HuH-7.5 (cell line): ENCODE measurements around the gene KIF3B.
"Not testable (repeated sequence)": the region's sequence is repeated elsewhere in the genome, so short reads cannot be mapped to it uniquely, and the experiment has no call there.

Experiments
- DNase-seq: peaks from one replicate; pipeline ENCODE4 v3.0.0; 2011; ENCODE audit warnings: low spot score

Gene KIF3B

DNA sequence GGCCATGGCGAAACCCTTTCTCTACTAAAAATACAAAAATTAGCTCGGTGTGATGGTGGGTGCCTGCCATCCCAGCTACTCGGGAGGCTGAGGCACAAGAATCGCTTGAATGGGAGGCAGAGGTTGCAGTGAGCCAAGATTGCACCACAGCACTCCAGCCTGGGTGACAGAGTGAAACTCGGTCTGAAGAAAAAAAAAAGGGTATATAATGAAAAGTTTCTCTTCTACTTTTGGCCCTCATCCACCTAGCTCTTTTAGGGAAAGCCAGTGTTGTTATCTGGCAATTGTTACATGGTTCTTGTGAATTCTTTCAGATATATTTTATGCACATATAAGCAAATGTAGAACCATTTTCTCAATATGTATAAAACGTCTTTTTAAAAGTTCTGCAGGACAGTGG lies 19.0 kb downstream of the KIF3B start:
- no peak for DNase-seq

DNA sequence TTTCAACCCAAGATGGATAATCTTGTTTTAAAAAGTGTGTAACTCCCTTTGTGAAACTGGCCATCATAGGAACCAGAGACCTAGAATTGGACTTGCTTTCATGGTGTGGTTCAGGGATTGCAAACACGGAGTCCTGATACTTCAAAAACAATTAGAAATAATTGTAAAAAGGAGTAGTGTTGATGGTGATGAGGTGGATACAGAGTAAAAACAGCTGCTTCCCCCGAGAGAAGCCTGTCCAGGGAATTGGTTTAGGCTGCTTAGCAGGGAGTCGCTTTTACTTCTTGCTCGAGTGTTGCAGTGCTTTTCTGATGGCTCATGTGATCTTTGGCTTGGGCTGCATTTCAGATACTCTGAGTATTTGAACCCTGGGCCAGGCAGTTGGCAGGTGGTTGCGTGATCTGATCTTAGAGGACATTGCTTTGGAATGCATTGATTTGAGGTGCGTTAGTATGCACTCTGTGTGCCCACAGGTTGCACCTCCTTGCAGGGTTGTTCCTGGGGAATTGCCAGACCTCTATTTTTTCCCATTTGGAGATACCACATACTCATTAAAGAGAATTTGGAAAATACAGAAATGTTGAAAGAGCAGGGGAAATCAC lies 19.5 kb downstream of the KIF3B start:
- no peak for DNase-seq

DNA sequence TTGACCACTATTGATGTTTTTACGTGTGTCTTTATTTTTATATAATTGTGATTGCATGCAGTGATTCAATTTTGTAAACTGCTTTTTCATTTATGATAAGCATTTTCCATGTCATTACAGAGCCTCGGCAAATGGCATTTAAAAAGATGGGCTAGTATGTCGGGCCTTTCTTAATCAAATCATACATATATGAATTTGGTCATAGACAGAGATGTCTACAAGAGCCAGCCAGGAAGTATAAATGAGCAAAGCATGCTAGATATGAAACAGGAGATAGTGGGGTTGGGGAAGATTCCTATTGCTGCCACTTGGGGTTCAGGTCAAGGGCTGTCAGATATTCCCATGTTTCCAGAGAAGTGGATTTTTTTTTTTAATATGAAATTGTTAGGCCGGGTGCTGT lies 20.0 kb downstream of the KIF3B start:
- DNase-seq: no peak

DNA sequence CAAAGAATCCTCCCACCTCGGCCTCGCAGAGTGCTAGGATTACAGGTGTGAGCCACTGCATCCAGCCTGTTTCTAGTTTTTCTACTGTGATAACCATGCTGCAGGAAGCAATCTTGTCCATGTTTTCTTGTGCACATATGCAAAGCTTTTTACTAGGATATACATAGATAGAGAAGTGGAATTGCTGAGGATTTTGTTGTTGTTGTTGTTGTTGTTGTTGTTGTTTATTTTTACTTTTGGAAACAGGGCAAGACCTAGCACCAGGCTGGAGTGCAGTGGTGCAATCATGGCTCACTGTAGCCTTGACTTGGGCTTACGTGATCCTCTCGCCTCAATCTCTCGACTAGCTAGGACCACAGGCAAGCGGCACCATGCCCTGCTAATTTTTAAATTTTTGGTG lies 23.2 kb downstream of the KIF3B start:
- no peak for DNase-seq

DNA sequence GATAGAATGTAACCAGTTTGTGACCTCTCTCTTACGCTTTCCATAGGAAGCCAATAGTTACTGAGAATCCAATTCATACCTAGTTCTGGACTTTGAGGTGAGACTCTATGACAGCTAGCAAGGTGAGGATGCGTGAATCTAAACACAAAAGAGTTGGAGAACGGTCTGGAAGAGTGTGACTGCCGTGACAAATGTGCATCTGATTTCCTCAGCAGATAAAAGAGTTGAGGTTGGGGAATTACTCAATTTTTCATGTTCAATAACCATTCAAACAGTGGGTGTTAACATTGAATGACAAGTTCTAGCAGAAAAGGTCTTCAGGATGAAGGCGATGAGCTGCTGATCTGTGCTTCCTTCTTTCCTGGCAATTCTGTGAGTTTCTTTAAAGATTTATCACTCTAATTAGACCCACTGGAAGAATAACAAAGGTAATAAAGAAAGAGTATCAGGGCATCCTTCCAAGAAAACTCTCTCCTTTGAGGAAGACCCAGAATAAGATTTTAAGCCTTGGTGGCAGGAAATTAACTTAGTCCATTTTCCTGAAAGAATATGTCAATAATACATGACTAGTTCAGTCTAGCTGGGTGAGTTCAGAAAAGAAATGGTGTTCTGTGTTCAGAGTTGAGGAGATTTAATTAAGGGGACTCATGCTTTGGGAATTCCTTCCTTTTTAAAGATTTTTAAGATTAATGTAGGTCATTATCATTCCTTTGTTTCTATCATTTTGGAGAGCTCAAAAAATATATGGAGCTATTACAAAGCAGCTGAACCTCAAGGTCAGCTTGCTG lies 24.5 kb downstream of the KIF3B start:
- DNase-seq: no peak

DNA sequence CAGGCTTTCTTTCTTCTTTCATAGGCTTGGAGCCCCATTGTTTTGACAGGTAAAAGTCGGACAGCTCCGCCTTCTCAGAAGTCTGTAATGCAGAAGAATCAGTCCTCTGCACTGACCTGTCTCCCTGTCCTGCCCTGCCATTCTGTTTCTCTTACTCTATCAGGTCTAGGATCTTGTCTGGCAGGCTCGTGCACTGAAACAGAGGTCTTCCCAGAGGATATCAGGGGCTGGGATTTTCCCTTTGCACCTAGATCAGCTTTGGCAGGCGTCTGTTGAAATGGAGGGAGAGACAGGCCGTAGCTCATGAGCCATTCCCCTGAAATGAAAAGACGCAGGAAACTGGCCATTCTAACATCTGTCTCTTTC lies 25.0 kb downstream of the KIF3B start:
- DNase-seq: no peak

DNA sequence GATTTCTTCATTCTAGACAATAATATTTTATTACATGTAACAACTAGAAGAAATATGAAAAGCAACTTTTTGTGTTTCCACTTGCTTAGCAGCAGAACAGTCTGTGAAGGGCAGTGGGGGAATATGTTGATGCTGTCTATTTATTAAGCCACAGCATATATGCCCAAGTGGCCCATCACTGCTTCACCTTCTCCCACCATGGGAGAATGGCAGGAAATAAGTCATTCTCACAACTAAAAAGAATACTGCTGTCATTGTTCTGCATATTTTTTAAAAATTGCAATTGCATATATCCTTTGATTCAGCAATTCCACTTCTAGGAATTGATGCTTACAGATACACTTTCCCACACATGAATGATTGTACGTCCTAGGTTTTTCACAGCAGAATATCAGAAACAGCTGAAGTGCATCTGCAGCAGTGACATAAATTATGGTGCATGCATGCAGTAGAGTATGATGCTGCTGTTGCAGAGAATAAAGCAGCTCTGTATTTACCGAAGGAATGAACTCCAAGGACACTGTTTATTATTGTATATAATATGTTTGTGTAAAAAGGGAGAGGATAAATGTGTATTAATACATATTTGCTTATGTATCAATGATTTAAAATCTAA lies 26.8 kb downstream of the KIF3B start:
- DNase-seq: no peak

DNA sequence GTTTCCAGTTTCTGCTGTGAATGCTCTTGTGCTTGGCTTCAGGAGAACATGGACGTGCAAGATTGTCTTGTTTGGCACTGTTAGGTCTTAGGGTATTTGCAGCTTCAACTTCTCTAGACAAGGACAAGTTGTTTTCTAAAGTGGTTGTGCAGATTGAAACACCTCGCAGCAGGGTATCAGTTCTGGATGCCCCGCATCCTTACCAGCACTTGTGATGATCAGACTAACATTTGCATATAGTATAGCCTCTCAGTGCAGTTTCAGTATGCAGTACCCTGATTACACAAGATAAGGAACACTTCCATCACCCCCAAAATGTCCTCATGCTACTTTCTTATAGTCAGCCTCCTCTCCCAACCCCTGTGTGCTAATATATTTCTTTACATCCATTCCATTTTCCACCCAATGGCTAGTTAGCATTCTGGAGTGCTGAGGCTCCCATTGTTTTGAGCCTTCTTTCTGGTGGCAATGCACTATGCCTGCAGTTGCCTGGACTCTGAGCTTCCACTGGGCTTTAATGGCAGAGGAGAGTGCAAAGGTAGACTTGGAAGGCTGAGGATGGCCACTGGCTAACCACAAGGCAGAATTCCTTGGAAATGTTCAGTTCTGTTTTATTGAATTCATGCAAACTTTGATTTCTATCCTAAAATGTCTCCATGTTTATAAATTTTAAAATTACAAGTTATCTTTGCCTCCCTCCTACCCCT lies 35.4 kb downstream of the KIF3B start:
- DNase-seq: no peak

DNA sequence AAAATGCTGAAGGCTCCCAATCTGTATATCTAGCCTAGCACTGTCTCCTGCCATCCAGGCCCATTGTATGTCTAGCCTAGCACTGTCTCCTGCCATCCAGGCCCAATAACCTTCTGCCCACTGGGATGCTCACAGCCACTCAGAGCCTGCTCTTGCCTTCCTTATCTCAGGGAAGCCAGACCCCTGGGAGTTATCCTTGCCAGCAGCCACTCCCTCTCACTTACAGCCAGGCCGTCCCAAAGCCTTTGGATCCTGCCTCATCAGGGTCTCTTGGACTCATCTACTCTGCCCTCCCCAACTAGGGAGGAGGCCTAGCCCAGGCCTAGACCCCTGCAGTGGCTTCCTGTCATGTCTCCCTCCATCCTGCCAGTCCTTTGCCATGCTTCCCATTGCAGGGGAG lies 37.3 kb downstream of the KIF3B start:
- DNase-seq: no peak

DNA sequence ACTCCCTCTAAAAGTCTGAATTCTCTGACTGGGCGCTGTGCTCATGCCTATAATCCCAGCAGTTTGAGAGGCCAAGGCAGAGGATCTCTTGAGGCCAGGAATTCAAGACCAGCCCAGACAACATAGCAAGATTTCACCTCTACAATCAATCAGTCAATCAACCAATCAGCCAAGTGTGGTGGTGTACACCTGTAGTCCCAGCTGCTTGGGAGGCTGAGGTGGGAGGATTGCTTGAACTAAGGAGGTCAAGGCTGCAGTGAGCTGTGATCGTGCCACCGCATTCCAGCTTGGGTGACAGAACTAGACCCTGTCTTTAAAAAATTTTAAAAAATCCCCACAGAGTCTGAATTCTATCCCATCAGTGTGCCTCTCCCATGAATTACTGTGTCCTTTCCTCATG lies 37.9 kb downstream of the KIF3B start:
- DNase-seq: no peak

DNA sequence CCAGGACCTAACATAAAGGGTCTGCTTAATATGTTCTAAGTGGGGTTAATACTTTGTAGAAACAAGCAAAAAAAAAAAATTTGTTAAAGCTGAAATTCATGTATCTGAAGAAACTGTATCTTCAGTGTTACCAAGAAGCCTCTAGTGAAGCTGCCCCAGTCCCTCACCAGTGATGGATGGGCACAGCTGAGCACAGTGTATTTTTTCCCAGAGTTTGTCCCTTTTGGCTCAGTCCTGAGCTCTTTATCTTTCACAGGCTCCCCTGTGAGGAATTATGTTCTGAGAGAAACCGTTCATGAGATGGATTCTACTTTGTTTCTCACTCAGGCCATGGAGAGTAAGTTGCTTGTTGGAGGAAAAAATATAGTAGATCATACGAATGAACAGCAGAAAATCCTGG lies 38.4 kb downstream of the KIF3B start:
- DNase-seq: no peak

DNA sequence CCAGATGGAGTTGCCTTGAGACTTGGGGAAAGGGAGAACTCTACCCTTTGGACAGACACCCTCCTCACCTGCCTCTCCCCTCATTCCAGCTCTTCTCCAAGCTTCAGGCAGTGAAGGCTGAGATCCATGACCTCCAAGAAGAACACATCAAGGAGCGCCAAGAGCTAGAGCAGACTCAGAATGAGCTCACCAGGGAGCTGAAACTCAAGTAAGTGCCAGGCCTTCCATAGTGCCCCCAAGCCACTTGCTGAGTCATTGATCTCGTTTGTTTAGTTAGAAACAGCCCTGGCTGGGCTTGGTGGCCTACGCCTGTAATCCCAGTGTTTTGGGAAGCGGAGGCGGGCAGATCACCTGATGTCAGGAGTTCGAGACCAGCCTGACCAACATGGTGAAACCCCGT lies 39.2 kb downstream of the KIF3B start:
- DNase-seq: no peak

DNA sequence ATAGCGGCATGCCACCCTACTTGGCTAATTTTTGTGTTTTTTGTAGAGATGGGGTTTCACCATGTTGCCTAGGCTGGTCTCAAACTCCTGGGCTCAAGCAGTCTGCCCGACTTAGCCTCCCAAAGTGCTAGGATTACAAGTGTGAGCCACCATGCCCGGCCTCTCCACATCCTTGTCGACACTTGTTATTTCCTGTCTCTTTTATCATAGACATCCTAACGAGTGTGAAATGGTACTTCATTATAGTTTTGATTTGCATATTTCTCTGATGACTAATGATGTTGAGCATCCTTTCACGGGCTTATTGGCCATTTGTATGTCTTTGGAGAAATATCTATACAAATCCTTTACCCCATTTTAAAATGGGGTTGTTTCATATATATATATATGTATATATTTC lies 41.6 kb downstream of the KIF3B start:
- DNase-seq: no peak

DNA sequence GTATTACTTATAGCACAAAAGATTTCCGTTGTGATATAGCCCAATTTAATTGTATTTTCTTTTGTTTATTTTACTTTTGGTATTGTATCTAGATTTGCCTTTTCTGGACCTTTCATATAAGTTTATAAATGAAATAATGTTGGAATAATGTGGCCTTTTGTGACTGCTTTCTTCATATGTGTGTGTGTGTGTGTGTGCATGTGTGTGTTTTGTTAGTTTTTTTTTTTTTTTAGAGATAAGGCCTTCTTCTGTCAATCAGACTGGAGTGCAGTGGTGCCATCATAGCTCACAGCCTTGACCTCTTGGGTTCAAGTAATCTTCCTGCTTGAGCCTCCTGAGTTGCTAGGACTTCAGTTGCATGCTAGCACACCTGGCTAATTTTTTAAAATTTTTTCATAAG lies 42.9 kb downstream of the KIF3B start:
- no peak for DNase-seq

DNA sequence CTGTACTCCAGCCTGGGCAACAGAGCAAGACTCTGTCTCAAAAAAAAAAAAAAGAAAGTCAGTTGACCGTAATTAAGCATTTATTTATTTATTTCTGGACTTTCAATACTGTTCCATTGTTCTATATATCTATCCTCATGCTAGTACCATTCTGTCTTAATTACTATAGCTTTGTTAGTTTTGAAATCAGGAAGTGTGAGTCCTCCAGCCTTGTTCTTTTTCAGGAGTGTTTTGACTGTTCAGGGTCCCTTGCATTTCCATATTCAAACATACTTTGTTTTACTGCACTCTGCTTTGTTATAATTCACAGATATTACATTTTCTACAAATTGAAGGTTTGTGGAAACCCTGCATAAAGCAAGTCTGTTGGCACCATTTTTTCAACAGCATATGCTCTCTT lies 43.9 kb downstream of the KIF3B start:
- DNase-seq: no peak

DNA sequence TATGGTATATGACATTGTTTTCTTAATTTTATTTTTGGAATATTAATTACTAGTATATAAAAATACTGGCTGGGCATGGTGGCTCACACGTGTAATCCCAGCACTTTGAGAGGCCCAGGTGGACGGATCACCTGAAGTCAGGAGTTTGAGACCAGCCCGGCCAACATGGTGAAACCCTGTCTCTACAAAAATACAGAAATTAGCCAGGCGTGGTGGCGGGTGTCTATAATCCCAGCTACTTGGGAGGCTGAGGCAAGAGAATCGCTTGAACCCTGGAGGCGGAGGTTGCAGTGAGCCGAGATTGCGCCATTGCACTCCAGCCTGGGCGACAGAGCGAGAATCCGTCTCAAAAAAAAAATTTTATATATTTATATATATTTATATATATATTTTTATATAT lies 44.8 kb downstream of the KIF3B start:
- DNase-seq: not testable (repeated sequence)

DNA sequence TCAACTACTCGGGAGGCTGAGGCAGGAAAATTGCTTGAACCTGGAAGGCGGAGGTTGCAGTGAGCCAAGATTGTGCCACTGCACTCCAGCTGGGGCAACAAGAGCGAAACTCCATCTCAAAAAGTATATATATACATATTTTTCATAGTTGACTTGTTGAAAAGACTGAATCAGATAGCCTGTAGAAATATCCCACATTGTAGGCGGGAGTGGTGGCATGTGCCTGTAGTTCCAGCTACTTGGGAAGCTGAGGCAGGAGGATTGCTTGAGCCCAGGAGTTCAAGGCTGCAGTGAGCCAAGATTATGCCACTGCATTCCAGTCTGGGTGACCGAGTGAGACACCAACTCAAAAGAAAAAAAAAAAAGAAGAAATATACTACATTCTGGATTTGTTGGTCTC lies 46.3 kb downstream of the KIF3B start:
- not testable (repeated sequence) for DNase-seq

DNA sequence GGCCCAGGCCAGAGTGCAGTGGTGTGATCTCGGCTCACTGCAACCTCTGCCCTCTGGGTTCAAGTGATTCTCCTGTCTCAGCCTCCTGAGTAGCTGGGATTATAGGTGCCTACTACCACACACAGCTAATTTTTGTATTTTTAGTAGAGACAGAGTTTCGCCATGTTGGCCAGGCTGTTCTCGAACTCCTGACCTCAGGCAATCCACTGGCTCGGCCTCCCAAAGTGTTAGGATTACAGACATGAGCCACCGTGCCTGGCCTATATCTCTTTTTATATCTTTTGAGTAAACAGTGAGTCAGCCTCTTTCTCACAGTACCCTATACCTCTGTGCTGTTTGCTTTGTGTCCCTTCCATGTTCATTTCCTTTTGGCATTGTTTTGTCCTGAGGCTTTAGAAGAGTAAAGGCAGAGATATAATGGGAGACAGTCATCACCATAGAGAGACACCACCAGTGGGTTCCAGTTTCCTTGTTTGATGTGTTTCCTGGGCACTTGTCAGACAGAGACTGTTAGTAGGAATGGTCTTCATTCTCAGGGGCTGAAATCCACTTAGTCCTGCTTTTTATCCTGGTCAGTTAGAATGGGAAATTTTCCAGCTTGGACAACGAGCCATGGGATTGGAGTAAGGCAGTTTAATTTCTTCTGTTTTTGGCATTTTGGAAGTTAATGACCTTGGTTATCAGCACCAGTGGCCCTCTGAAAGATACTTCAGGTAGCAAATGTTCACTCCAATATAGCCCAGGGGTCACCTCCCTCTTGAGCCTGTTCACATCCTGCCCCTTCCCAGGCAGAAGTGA lies 48.5 kb downstream of the KIF3B start:
- no peak for DNase-seq

DNA sequence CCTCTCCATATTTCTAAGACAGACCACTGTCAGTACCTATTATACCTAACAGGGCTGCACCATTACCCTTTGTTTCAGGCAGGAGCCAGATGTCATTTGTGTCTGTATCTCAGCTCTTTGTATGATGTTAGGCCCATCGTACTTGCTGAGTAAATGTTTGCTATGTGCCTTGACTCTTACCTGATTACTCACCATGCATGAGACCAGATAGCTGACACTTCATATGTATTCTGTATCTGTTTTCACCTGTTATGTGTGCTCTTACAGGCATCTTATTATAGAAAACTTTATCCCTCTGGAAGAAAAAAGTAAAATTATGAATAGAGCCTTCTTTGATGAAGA lies 49.0 kb downstream of the KIF3B start:
- DNase-seq: no peak

DNA sequence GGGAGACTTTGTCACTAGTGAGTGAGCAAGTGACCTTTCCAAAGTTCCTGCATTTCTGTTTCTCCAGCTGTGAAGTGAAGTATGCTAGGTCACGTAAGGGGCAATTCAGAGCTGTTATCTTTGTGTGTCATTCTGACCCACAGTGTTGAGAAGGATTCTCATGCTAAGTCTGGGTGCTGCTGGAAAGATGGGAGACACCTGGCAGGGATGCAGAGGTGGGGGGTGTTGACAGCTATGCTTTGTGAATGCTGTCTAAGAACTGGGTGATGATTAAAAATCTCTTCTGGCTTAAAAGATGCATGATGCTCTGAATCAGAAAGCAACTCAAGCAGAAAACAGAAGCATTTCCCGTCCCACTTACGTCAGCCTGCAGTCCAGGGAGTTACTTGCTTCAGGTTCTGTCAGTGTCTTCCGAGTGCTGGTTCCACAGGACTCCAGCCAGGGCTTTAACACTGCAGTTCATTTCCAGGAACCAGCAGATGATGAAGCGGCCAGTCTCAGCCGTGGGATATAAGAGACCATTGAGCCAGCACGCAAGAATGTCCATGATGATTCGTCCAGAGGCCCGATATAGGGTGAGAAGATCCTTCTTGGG lies 49.7 kb downstream of the KIF3B start:
- DNase-seq: no peak

DNA sequence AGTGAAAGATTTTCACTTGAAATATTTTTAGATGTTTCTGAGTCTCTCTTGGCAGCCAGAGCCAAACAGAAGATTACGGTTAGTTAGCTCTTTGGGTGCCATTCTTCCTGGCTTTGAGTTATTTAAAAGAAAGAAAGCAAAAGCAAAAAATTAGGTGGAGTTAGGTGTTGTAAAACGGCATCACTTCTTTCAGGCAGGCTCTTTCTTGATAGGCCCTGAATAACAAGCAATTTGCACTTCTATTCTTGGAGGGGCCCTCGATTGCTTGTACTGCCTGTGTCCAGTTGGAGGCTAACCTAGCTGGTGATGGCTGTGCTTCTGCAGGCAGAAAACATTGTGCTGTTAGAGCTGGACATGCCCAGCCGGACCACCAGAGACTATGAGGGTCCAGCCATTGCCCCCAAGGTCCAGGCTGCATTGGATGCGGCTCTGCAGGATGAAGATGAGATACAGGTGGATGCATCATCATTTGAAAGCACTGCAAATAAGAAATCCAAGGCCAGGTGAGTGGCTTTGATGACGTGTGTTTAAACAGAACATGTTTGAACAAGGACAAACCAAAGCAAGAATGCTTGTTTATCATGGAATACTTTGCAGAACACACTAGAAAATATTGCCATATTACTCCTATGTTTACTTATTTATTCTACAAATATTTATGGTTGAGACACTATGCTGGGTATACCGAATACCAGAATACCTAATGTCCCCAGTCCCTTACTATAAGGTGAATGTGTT lies 52.5 kb downstream of the KIF3B start:
- no peak for DNase-seq
